SK-N-SH (cell line): ENCODE measurements around the gene EPHA6. TPM values are rescaled to one million over a fixed set of nuclear protein-coding genes. Genes with fewer than 3 reads are reported as not detected.

Experiments used
- CTCF ChIA-PET: fragments of 300-600, 350-600 bp; formaldehyde crosslinking; extraction: SDS; loops from one replicate; lab custom pipeline; 2021; lab: Yijun Ruan, JAX
- POLR2A ChIA-PET: fragments of 350-600 bp; sonication (Branson Sonifier 250); formaldehyde crosslinking; extraction: SDS; loops from one replicate; lab custom pipeline; 2020; ENCODE audit warnings: antibody characterized with exemption, inconsistent platforms; lab: Yijun Ruan, JAX
- DNase-seq: peaks from one replicate; pipeline ENCODE4 v3.0.0; 2012
- H2AFZ ChIP-seq: fragments of 200-600 bp; sonication (generic); 2 replicates; pipeline ENCODE4 v1.8.1; 2016; ENCODE audit warnings: antibody characterized with exemption, mild to moderate bottlenecking, low read depth
- H3F3A ChIP-seq: fragments of 200-600 bp; sonication (generic); replicated peaks from 2 replicates; pipeline ENCODE3; 2016; ENCODE audit warnings: antibody characterized with exemption, mild to moderate bottlenecking; ENCODE audit not compliant: insufficient read depth
- H3K27ac ChIP-seq, 2 experiments: fragments of 200-500 bp in 1 of 2; fragments of 200-600 bp in 1 of 2; sonication (Bioruptor generic) in 1 of 2; sonication (generic), shearing (Covaris generic) in 1 of 2; 2 replicates each; pipeline versions ENCODE4 v1.5.1 to v1.6.1; 2014 to 2016; ENCODE audit warnings: low read depth in 2 of 2, inconsistent platforms in 1 of 2, low read length in 1 of 2, mild to moderate bottlenecking in 1 of 2, mixed read lengths in 1 of 2
- H3K27me3 ChIP-seq: fragments of 200-600 bp; sonication (generic), shearing (Covaris generic); 2 replicates; pipeline ENCODE4 v1.6.1; 2016; ENCODE audit warnings: mixed run types; ENCODE audit not compliant: insufficient read depth
- H3K36me3 ChIP-seq, 2 experiments: fragments of 200-500 bp in 1 of 2; fragments of 200-600 bp in 1 of 2; sonication (Bioruptor generic) in 1 of 2; sonication (generic) in 1 of 2; replicated peaks in 1 of 2; 2 replicates each; pipeline versions ENCODE3 to v1.5.1; 2014 to 2016; ENCODE audit warnings: low read length in 1 of 2, mild to moderate bottlenecking in 1 of 2; ENCODE audit not compliant: insufficient read depth in 2 of 2, control insufficient read depth in 1 of 2
- H3K4me1 ChIP-seq, 2 experiments: fragments of 200-500 bp in 1 of 2; fragments of 200-600 bp in 1 of 2; sonication (Bioruptor generic) in 1 of 2; sonication (generic), shearing (Covaris generic) in 1 of 2; 2 replicates each; pipeline versions ENCODE4 v1.5.1 to v1.6.1; 2014 to 2016; ENCODE audit warnings: low read depth in 1 of 2, low read length in 1 of 2, mixed run types in 1 of 2; ENCODE audit not compliant: insufficient read depth in 2 of 2, control insufficient read depth in 1 of 2
- H3K4me2 ChIP-seq: fragments of 200-600 bp; sonication (generic), shearing (Covaris generic); 2 replicates; pipeline ENCODE4 v1.6.1; 2017; ENCODE audit warnings: mixed run types
- H3K4me3 ChIP-seq, 2 experiments: fragments of 200-500 bp in 1 of 2; fragments of 200-600 bp in 1 of 2; sonication (Bioruptor generic) in 1 of 2; sonication (generic), shearing (Covaris generic) in 1 of 2; 2 replicates each; pipeline versions ENCODE4 v1.5.1 to v1.8.1; 2014 to 2016; ENCODE audit warnings: low read depth in 2 of 2, inconsistent platforms in 1 of 2, low read length in 1 of 2, mild to moderate bottlenecking in 1 of 2, mixed read lengths in 1 of 2, moderate library complexity in 1 of 2
- H3K79me2 ChIP-seq: fragments of 200-600 bp; sonication (generic); 2 replicates; pipeline ENCODE4 v1.8.1; 2017; ENCODE audit warnings: mild to moderate bottlenecking; ENCODE audit not compliant: insufficient read depth
- H3K9ac ChIP-seq: fragments of 200-600 bp; sonication (generic); 2 replicates; pipeline ENCODE4 v1.6.1; 2017; ENCODE audit warnings: mixed run types
- H3K9me2 ChIP-seq: fragments of 200-600 bp; sonication (generic); 2 replicates; pipeline ENCODE4 v1.6.1; 2017; ENCODE audit warnings: mixed run types
- H3K9me3 ChIP-seq: fragments of 200-600 bp; sonication (generic); 2 replicates; pipeline ENCODE4 v1.6.1; 2017; ENCODE audit warnings: mixed run types, mild to moderate bottlenecking, moderate library complexity
- H4K20me1 ChIP-seq: fragments of 200-600 bp; sonication (generic); 2 replicates; pipeline ENCODE4 v1.6.1; 2017; ENCODE audit warnings: mild to moderate bottlenecking, mixed run types; ENCODE audit not compliant: insufficient read depth
- EZH2phosphoT487 ChIP-seq: fragments of 200-600 bp; sonication (generic); IDR thresholded peaks from 2 replicates; pipeline ENCODE4 v1.6.1; 2017; ENCODE audit warnings: low read depth, mixed run types, mild to moderate bottlenecking, antibody characterized with exemption, moderate library complexity, borderline replicate concordance
- FOSL2 ChIP-seq: IDR thresholded peaks from 2 replicates; pipeline ENCODE4 v1.4.0; 2012; ENCODE audit warnings: low read depth, mild to moderate bottlenecking, moderate library complexity, borderline replicate concordance
- FOXJ3 ChIP-seq: sonication (generic); formaldehyde crosslinking; IDR thresholded peaks from 2 replicates; pipeline ENCODE4 v1.5.1; 2020; ENCODE audit warnings: mild to moderate bottlenecking, missing genetic modification reagents
- GABPA ChIP-seq: IDR thresholded peaks from 2 replicates; pipeline ENCODE4 v1.4.0; 2012; ENCODE audit warnings: low read depth, mild to moderate bottlenecking
- GATA2 ChIP-seq: sonication (generic); formaldehyde crosslinking; IDR thresholded peaks from 2 replicates; pipeline ENCODE4 v1.5.0; 2020; ENCODE audit warnings: mild to moderate bottlenecking, missing genetic modification reagents
- JUND ChIP-seq: IDR thresholded peaks from 2 replicates; pipeline ENCODE4 v1.4.0; 2012
- MXI1 ChIP-seq: IDR thresholded peaks from 2 replicates; pipeline ENCODE4 v1.6.1; 2012; ENCODE audit warnings: mild to moderate bottlenecking, low read depth, low read length, improper control_type of control experiment
- NFIC ChIP-seq: IDR thresholded peaks from 2 replicates; pipeline ENCODE4 v1.4.0; 2012; ENCODE audit warnings: borderline replicate concordance
- NRF1 ChIP-seq: IDR thresholded peaks from 2 replicates; pipeline ENCODE4 v1.6.1; 2012; ENCODE audit warnings: low read depth, mild to moderate bottlenecking, low read length
- POLR2AphosphoS5 ChIP-seq: IDR thresholded peaks from 2 replicates; pipeline ENCODE4 v1.6.1; 2012; ENCODE audit warnings: low read depth, low read length
- RXRA ChIP-seq: IDR thresholded peaks from 2 replicates; pipeline ENCODE4 v1.4.0; 2012; ENCODE audit warnings: low read depth, mild to moderate bottlenecking, borderline replicate concordance
- SMC3 ChIP-seq: IDR thresholded peaks from 2 replicates; pipeline ENCODE4 v1.6.1; 2012; ENCODE audit warnings: low read depth, low read length, improper control_type of control experiment
- TCF12 ChIP-seq: IDR thresholded peaks from 2 replicates; pipeline ENCODE4 v1.4.0; 2012
- TEAD4 ChIP-seq: IDR thresholded peaks from 2 replicates; pipeline ENCODE4 v1.4.0; 2012; ENCODE audit warnings: mild to moderate bottlenecking, borderline replicate concordance; ENCODE audit not compliant: insufficient read depth
- USF1 ChIP-seq: IDR thresholded peaks from 2 replicates; pipeline ENCODE4 v1.4.0; 2012; ENCODE audit warnings: low read depth, borderline replicate concordance
- whole genome bisulfite sequencing: methylation state at CpG from one replicate; pipeline ENCODE4 v1.1.6; 2017; ENCODE audit warnings: low lambda C conversion rate; 5-methylcytosine and 5-hydroxymethylcytosine counted together
- polyA plus RNA-seq, 3 experiments: library from polyadenylated mRNA; depleted of rRNA; stranded (reverse); fragments of >200 nt; gene quantifications; 2 replicates each; pipeline ENCODE4 v1.2.3, GENCODE V29; 2012
- TF ChIP-seq, protein P1 (sequence below): IDR thresholded peaks from 2 replicates; pipeline ENCODE4 v1.4.0; 2012; ENCODE audit warnings: low read depth, borderline replicate concordance
- TF ChIP-seq, protein P2 (sequence below): fragments of 150-350 bp; IDR thresholded peaks from 2 replicates; pipeline ENCODE4 v1.6.1; 2017; ENCODE audit warnings: antibody characterized with exemption, low read length, low read depth, borderline replicate concordance
- TF ChIP-seq, protein P3 (sequence below): fragments of 150-350 bp; IDR thresholded peaks from 2 replicates; pipeline ENCODE4 v1.6.1; 2016; ENCODE audit warnings: mild to moderate bottlenecking, low read depth, low read length
- TF ChIP-seq, protein P4 (sequence below): IDR thresholded peaks from 2 replicates; pipeline ENCODE4 v1.6.1; 2012; ENCODE audit warnings: mild to moderate bottlenecking, low read depth, low read length, moderate library complexity

Gene EPHA6
- polyA plus RNA-seq, 1 of the 3 experiments (the other 2 are of a cell fraction) = not detected

- Histone ChIP-seq H3K4me1 (no peaks in the 10 kb centered on the region), H3K9me2 (no peaks in the 10 kb centered on the region), H3K79me2 (no peaks in the 10 kb centered on the region), H3K27me3 (no peaks in the 10 kb centered on the region), H3K9ac (no peak overlapping the region), H3K4me3 (no peak overlapping the region), H3K27ac (no peak overlapping the region), H3F3A (no peaks in the 10 kb centered on the region), H3K9me3 (no peaks in the 10 kb centered on the region), H2AFZ (no peak overlapping the region), H3K4me2 (no peak overlapping the region), H4K20me1 (no peaks in the 10 kb centered on the region), H3K36me3 (no peaks in the 10 kb centered on the region)
- TF ChIP-seq JUND (no peak), FOXJ3 (CRISPR knock-in tag) (no peak), USF1 (no peak), SMC3 (no peak), EZH2phosphoT487 (no peak), GABPA (no peak), NFIC (no peak), RXRA (no peak), NRF1 (no peak), POLR2AphosphoS5 (no peak), TCF12 (no peak), GATA2 (no peak), FOSL2 (no peak), MXI1 (no peak), TEAD4 (no peak)
- TF ChIP-seq, protein P1, sequence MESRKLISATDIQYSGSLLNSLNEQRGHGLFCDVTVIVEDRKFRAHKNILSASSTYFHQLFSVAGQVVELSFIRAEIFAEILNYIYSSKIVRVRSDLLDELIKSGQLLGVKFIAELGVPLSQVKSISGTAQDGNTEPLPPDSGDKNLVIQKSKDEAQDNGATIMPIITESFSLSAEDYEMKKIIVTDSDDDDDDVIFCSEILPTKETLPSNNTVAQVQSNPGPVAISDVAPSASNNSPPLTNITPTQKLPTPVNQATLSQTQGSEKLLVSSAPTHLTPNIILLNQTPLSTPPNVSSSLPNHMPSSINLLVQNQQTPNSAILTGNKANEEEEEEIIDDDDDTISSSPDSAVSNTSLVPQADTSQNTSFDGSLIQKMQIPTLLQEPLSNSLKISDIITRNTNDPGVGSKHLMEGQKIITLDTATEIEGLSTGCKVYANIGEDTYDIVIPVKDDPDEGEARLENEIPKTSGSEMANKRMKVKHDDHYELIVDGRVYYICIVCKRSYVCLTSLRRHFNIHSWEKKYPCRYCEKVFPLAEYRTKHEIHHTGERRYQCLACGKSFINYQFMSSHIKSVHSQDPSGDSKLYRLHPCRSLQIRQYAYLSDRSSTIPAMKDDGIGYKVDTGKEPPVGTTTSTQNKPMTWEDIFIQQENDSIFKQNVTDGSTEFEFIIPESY = no peak
- TF ChIP-seq, protein P2, sequence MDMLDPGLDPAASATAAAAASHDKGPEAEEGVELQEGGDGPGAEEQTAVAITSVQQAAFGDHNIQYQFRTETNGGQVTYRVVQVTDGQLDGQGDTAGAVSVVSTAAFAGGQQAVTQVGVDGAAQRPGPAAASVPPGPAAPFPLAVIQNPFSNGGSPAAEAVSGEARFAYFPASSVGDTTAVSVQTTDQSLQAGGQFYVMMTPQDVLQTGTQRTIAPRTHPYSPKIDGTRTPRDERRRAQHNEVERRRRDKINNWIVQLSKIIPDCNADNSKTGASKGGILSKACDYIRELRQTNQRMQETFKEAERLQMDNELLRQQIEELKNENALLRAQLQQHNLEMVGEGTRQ = no peak
- TF ChIP-seq, protein P3, sequence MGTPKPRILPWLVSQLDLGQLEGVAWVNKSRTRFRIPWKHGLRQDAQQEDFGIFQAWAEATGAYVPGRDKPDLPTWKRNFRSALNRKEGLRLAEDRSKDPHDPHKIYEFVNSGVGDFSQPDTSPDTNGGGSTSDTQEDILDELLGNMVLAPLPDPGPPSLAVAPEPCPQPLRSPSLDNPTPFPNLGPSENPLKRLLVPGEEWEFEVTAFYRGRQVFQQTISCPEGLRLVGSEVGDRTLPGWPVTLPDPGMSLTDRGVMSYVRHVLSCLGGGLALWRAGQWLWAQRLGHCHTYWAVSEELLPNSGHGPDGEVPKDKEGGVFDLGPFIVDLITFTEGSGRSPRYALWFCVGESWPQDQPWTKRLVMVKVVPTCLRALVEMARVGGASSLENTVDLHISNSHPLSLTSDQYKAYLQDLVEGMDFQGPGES = no peak
- TF ChIP-seq, protein P4, sequence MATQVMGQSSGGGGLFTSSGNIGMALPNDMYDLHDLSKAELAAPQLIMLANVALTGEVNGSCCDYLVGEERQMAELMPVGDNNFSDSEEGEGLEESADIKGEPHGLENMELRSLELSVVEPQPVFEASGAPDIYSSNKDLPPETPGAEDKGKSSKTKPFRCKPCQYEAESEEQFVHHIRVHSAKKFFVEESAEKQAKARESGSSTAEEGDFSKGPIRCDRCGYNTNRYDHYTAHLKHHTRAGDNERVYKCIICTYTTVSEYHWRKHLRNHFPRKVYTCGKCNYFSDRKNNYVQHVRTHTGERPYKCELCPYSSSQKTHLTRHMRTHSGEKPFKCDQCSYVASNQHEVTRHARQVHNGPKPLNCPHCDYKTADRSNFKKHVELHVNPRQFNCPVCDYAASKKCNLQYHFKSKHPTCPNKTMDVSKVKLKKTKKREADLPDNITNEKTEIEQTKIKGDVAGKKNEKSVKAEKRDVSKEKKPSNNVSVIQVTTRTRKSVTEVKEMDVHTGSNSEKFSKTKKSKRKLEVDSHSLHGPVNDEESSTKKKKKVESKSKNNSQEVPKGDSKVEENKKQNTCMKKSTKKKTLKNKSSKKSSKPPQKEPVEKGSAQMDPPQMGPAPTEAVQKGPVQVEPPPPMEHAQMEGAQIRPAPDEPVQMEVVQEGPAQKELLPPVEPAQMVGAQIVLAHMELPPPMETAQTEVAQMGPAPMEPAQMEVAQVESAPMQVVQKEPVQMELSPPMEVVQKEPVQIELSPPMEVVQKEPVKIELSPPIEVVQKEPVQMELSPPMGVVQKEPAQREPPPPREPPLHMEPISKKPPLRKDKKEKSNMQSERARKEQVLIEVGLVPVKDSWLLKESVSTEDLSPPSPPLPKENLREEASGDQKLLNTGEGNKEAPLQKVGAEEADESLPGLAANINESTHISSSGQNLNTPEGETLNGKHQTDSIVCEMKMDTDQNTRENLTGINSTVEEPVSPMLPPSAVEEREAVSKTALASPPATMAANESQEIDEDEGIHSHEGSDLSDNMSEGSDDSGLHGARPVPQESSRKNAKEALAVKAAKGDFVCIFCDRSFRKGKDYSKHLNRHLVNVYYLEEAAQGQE = no peak
- POLR2A ChIA-PET = no interaction called here
- 14% methylated on average over 5 of the region's 7 CpGs for WGBS
- DNase-seq = no peak
- CTCF ChIA-PET = no interaction called here
Measured at GRCh38 chr3:97009427-97010019, 195.1 kb downstream of the EPHA6 start.
